B cell (primary cell): ENCODE measurements around the gene FAM240B.

Experiments used
- EZH2 ChIP-seq: IDR thresholded peaks from 2 replicates; pipeline ENCODE4 v1.6.1; 2012; ENCODE audit warnings: borderline replicate concordance, low read depth, mild to moderate bottlenecking, moderate library complexity, low read length; ENCODE audit not compliant: insufficient read depth, poor library complexity, severe bottlenecking
- TF ChIP-seq, protein P1 (sequence below): fragments of 200-600 bp; IDR thresholded peaks from one replicate; pipeline ENCODE4 v1.8.0; 2022; ENCODE audit warnings: antibody characterized with exemption, mild to moderate bottlenecking

DNA sequence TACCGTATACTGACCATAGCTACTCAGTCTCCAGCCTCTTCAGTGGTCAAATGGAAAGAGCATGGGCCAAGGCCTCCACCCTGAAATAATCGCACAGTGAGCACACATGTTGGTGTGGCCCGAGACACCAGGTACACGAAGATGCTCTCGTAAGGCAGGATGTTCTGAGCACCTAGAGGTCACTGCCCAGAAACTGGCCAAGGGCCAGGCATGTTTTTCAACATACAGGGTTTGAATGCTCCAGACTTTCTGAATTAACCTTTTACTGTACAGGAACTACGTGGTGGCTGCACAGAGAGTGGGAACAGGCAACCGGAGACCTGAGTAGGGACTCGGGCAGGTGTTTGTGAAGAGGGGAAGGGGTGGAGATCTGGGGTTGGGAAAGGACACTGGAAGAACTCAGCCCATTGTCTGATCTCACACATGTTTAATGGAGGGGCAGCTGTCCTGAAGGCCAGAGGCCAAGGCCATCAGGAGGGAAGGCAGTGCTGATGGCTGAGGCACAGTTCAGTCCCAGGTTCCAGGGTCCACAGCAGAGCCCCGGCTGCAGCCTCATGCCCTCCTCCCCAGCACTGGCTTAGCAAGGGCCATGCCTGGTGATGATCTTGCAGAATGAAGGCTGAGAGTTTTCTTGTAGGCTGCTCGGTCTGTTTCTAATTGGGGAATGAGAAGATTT, 51.0 kb downstream of the FAM240B start:
- TF ChIP-seq, protein P1, sequence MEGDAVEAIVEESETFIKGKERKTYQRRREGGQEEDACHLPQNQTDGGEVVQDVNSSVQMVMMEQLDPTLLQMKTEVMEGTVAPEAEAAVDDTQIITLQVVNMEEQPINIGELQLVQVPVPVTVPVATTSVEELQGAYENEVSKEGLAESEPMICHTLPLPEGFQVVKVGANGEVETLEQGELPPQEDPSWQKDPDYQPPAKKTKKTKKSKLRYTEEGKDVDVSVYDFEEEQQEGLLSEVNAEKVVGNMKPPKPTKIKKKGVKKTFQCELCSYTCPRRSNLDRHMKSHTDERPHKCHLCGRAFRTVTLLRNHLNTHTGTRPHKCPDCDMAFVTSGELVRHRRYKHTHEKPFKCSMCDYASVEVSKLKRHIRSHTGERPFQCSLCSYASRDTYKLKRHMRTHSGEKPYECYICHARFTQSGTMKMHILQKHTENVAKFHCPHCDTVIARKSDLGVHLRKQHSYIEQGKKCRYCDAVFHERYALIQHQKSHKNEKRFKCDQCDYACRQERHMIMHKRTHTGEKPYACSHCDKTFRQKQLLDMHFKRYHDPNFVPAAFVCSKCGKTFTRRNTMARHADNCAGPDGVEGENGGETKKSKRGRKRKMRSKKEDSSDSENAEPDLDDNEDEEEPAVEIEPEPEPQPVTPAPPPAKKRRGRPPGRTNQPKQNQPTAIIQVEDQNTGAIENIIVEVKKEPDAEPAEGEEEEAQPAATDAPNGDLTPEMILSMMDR, result no peak
- no peak for TF ChIP-seq EZH2
